Measurements from ENCODE around the gene ZBTB7C.
A peak's percentile ranks its signal among the peaks of the same experiment; 100 is the strongest.

ZBTB7C gene

DNA sequence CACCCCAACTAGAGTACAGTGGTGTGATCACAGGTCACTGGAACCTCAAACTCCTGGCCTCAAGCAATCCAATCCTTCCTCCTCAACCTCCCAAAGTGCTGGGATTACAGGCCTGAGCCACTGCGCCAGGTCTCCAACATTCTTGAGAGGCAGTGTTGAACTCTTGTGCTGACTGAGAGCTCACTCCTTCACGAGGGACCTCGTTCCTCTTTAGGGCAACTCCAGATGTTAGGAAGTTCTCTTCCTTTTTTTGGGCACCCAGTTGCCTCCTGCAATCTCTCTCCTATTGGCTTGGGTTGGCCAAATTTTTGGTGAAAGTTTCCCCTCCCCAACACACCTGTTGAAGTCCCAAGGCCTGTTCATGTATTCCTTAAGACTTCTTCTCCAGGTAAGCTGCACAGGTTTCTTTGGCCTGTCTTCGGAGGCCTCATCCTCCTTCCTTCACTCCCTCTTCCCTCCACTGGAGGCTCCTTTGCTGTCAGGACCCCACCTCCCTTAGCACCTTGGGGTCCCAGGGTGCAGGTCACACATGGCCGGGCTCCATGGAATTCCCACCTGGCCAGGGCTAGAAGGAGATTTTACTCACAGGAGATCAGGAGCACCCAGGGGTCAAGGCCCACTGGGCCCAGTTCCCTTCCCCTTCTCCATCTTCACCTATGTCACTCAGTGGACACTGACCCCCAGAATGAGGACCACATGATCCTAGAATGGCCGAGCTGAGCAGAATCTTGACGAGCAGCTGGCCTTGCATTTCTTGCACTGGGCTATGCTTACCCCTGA, 384.1 kb downstream of the ZBTB7C start:
- no peak for DNase-seq (ENCODE audit: low read depth)
- no peak overlapping the region for H3K4me3 ChIP-seq (ENCODE audit: low read depth, low read length)
- TF ChIP-seq, protein P1, sequence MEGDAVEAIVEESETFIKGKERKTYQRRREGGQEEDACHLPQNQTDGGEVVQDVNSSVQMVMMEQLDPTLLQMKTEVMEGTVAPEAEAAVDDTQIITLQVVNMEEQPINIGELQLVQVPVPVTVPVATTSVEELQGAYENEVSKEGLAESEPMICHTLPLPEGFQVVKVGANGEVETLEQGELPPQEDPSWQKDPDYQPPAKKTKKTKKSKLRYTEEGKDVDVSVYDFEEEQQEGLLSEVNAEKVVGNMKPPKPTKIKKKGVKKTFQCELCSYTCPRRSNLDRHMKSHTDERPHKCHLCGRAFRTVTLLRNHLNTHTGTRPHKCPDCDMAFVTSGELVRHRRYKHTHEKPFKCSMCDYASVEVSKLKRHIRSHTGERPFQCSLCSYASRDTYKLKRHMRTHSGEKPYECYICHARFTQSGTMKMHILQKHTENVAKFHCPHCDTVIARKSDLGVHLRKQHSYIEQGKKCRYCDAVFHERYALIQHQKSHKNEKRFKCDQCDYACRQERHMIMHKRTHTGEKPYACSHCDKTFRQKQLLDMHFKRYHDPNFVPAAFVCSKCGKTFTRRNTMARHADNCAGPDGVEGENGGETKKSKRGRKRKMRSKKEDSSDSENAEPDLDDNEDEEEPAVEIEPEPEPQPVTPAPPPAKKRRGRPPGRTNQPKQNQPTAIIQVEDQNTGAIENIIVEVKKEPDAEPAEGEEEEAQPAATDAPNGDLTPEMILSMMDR (IDR thresholded peaks at IDR 0.05; ENCODE audit: control insufficient read depth, extremely low read depth, insufficient read depth), result no peak

DNA sequence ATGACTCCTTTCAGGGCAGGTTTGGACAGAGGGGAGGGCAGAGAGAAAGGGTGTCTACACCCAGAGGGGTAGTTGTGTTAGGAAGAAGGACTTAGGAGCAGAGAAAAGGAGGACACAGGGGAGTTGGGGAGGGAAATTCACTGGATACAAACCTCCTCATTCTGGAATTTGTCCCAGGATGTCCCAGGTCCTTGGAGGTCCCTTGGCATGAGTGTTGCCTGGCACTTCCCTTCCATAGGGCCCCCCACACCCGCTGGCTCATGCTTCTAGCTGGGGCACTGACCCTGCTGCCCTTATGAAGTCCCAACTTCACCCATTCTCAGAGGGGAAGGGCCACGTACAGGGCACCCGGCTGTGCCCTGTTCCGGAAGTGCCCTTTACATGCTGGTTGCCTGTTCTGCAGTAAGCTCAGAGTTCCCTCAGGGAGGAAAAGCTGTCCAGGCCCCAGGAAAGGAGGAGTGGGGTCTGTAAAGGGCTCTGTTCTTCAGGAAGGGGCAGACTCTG, 385.1 kb downstream of the ZBTB7C start:
- TF ChIP-seq, protein P1 (IDR thresholded peaks at IDR 0.05; ENCODE audit: control insufficient read depth, extremely low read depth, insufficient read depth), result no peak
- no peak overlapping the region for H3K4me3 ChIP-seq (ENCODE audit: low read depth, low read length)
- DNase-seq (ENCODE audit: low read depth), result no peak

DNA sequence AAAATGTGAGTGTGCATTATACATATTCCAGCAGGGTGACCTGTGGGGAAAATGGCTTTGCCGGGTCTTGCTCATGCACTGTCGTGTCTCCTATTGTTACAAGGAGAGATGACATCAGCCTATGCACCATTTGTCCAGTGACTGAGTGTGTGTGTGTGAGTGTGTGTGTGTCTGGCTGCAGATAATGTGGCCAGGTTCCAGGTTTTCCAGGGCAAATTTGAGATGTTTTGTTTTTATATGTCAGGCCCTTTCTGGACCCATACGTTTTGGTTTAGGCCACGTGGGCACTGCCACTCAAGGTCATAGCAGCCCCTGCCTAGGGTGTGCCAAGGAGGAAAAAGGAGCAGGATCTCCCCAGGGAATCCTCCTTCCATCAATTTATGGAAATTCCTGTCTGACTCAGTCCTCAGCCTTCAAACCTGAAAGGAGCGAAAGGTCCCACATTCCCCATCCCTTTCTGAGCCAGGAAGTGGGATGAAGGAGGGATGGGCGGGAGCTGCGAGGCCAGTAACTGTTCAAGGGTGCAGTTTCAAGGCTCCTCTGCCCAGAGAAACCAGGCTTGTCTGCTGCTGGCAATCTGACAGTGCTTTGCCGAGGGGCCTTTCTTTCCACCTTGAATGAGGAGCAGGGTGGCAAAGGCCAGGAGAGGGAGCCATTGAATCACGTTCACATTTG, 385.7 kb downstream of the ZBTB7C start:
- TF ChIP-seq, protein P1 (IDR thresholded peaks at IDR 0.05; ENCODE audit: control insufficient read depth, extremely low read depth, insufficient read depth), result peak; percentile 75
- no peak overlapping the region for H3K4me3 ChIP-seq (ENCODE audit: low read depth, low read length)
- no peak for DNase-seq (ENCODE audit: low read depth)

DNA sequence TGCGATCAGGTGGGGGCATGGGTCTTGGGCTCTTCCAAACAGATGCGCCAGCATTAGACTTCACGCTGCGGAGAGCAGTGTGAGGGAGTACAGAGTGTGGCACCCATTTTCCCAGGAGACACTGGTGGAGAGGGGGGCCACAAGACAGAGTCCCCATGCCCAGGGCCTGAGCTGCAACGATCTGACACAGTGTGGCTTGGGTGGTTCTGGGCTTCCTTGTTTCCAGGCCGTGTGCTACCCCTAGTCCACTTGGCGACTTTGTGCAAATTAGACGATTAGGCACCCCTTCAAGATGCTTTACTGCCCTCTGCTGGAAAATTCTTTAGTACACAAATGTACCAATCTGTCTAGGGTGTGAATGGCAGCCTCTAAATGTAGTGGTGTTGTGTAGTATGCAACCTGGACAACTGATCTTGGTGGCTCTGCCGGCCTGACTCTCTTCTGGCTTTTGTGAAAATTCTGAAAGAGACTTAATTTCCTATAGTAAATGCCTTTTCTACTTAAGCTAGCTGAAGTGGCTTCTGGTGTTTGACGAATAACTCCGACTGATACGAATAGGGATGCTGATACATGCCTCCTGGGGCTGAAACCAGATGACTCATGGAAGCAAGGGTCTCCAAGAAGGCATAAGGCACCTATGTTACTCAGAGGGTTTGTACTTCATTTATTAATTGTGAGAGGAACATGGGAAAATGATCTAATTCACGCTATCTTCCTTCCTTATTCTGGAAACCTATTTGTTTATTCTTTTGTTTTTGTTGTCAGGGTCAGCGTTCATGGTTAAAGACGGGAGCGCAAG, 386.5 kb downstream of the ZBTB7C start:
- peak; percentile 49 for DNase-seq (ENCODE audit: low read depth)
- TF ChIP-seq, protein P1 (IDR thresholded peaks at IDR 0.05; ENCODE audit: control insufficient read depth, extremely low read depth, insufficient read depth), result peak; percentile 76
- H3K4me3 ChIP-seq (ENCODE audit: low read depth, low read length), result no peak overlapping the region

DNA sequence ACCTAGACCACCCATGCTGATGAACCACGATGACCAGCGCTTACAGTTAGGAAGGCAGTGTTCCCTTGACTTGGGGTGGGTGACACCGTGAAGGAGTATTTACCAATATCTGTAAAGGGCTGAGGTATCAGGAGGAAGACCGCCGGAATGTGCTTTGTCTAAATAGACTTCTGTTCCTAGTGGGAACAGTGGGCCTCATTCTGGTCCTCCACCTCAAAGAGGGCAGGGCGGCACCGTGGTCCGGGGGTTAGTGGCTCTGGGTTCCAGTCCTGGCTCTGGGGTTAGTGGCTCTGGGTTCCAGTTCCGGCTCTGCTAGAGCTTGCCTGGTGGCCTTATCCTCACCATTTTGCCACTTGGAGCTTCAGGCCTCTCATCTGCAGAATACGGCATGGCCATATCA, 387.2 kb downstream of the ZBTB7C start:
- no peak overlapping the region for H3K4me3 ChIP-seq (ENCODE audit: low read depth, low read length)
- DNase-seq (ENCODE audit: low read depth), result no peak

DNA sequence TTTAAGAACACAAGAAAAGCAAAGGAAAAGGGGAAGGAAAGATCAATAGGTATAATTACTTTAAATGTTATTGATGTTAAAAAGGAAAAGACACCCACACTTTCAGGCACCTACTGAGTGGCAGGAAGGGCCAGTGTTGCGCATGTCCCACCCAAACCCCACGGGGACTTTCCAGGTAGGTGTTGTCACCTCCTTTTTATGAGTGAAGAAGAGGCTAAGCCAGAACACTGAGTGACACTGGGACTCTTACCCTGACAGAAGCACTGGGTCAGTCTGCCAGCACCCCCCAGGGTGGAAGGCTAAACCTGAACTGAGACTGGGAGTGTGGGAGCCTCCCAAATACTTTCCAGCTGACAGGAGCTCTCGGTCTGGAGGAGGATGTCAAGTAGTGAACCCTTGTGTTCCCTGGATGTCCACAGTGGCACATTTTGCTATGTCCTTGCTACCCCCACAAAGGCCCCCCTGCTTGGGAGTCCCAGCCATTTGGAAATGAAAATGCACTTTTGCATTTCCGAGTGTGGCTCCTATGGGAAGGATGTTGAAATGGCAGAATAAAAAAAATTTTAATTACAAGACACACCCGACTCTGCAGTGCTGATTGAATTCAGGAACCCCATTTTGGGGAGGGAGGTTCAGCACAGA, 387.8 kb downstream of the ZBTB7C start:
- no peak for DNase-seq (ENCODE audit: low read depth)
- H3K4me3 ChIP-seq (ENCODE audit: low read depth, low read length), result no peak overlapping the region
- TF ChIP-seq, protein P1 (IDR thresholded peaks at IDR 0.05; ENCODE audit: control insufficient read depth, extremely low read depth, insufficient read depth), result no peak

More for the DNA sequence above, 387.2 kb downstream of the ZBTB7C start:
- TF ChIP-seq, protein P1 (IDR thresholded peaks at IDR 0.05; ENCODE audit: control insufficient read depth, extremely low read depth, insufficient read depth), result no peak

Data from LNCaP clone FGC (cell line).